HepG2 (cell line): Measurements from ENCODE around the gene CSAG3. TPM values are rescaled to one million over a fixed set of nuclear protein-coding genes. Genes with fewer than 3 reads are reported as not detected.

Experiments
- ATAC-seq: fragments of 200-7000 bp; cut with Tn5 transposase; 3 replicates; pipeline ENCODE4 v1.9.1; 2020; ENCODE audit warnings: mild to moderate bottlenecking, moderate library complexity
- BruUV-seq: library from RNA; stranded (reverse); fragments of 400-500 nt; replicated peaks from 2 replicates; lab custom pipeline; 2021; lab: Mats Ljungman, UMichigan
- CTCF ChIA-PET: fragments of 300-600 bp; formaldehyde crosslinking; extraction: SDS; loops from one replicate; lab custom pipeline; 2021; ENCODE audit warnings: low total read pairs, inconsistent platforms, low intra/inter-chr PET ratio; lab: Yijun Ruan, JAX
- POLR2A ChIA-PET: fragments of 350-600 bp; sonication (Branson Sonifier 250); formaldehyde crosslinking; loops from one replicate; lab custom pipeline; 2020; ENCODE audit warnings: antibody characterized with exemption, inconsistent platforms; lab: Yijun Ruan, JAX
- DNase-seq: peaks from one replicate; pipeline ENCODE4 v3.0.0-alpha.2; 2015; ENCODE audit warnings: low spot score
- FAIRE-seq: peaks from 3 replicates; lab custom pipeline; 2011; peaks lifted over from hg19 to GRCh38; lab: Jason Lieb, UNC
- H2AFZ ChIP-seq: one replicate; pipeline ENCODE4 v1.6.1; 2011; ENCODE audit warnings: low read length, inconsistent platforms
- H3K27ac ChIP-seq: fragments of 300-600 bp; 3 replicates; pipeline ENCODE4 v1.8.0; 2011; ENCODE audit warnings: mixed run types, mild to moderate bottlenecking, mixed read lengths, low read length, inconsistent platforms; ENCODE audit not compliant: insufficient read depth; ENCODE audit errors: extremely low read length
- H3K27me3 ChIP-seq, 2 experiments: fragments of 200-600 bp in 1 of 2; 2 replicates in 1 of 2; 3 replicates in 1 of 2; pipeline versions ENCODE4 v1.6.0 to v1.8.0; 2011; ENCODE audit warnings: low read length in 2 of 2, mild to moderate bottlenecking in 2 of 2, moderate library complexity in 2 of 2, inconsistent platforms in 1 of 2; ENCODE audit not compliant: insufficient read depth in 2 of 2, control insufficient read depth in 1 of 2
- H3K36me3 ChIP-seq, 2 experiments: fragments of 200-600 bp in 1 of 2; replicated peaks in 1 of 2; 2 replicates in 1 of 2; 3 replicates in 1 of 2; pipeline versions ENCODE4 v1.5.1 to v1.8.0; 2011; ENCODE audit warnings: low read length in 2 of 2, inconsistent platforms in 1 of 2; ENCODE audit not compliant: insufficient read depth in 2 of 2, control insufficient read depth in 1 of 2
- H3K4me1 ChIP-seq: 2 replicates; pipeline ENCODE4 v1.5.1; 2012; ENCODE audit warnings: low read length, inconsistent platforms; ENCODE audit not compliant: insufficient read depth
- H3K4me2 ChIP-seq: 2 replicates; pipeline ENCODE4 v1.6.0; 2011; ENCODE audit warnings: low read depth, low read length, inconsistent platforms
- H3K4me3 ChIP-seq, 3 experiments: fragments of 200-600 bp in 1 of 3; sonication (generic), shearing (Covaris generic) in 1 of 3; replicated peaks in 1 of 3; 2 replicates each; pipeline ENCODE4 v1.5.1; 2011 to 2016; ENCODE audit warnings: low read length in 3 of 3, inconsistent platforms in 2 of 3, low read depth in 2 of 3, mild to moderate bottlenecking in 2 of 3, control low read depth in 1 of 3, mixed read lengths in 1 of 3; ENCODE audit not compliant: insufficient read depth in 1 of 3
- H3K79me2 ChIP-seq: one replicate; pipeline ENCODE4 v1.6.1; 2011; ENCODE audit warnings: low read length, inconsistent platforms; ENCODE audit not compliant: insufficient read depth
- H3K9ac ChIP-seq: 2 replicates; pipeline ENCODE4 v1.6.0; 2011; ENCODE audit warnings: mild to moderate bottlenecking, low read depth, low read length, inconsistent platforms; ENCODE audit not compliant: insufficient read depth
- H3K9me3 ChIP-seq: 2 replicates; pipeline ENCODE4 v1.5.1; 2012; ENCODE audit warnings: mild to moderate bottlenecking, low read length
- H4K20me1 ChIP-seq: 2 replicates; pipeline ENCODE4 v1.6.0; 2011; ENCODE audit warnings: inconsistent platforms, mild to moderate bottlenecking, low read length, moderate library complexity; ENCODE audit not compliant: insufficient read depth
- ATF3 ChIP-seq: sonication (generic); formaldehyde crosslinking; IDR thresholded peaks from 2 replicates; pipeline ENCODE4 v1.4.0; 2020; ENCODE audit warnings: missing genetic modification reagents
- CHCHD3 ChIP-seq: sonication (generic); formaldehyde crosslinking; IDR thresholded peaks from 2 replicates; pipeline ENCODE4 v1.8.0; 2022; ENCODE audit warnings: mild to moderate bottlenecking, missing genetic modification reagents, moderate library complexity
- FUBP1 ChIP-seq: sonication (generic); formaldehyde crosslinking; IDR thresholded peaks from 2 replicates; pipeline ENCODE4 v1.5.1; 2020; ENCODE audit warnings: missing genetic modification reagents, mild to moderate bottlenecking, borderline replicate concordance
- HNRNPUL1 ChIP-seq: fragments of 200-400 bp; formaldehyde crosslinking; IDR thresholded peaks from 2 replicates; pipeline ENCODE4 v1.6.1; 2017; ENCODE audit warnings: low read depth, mild to moderate bottlenecking, low read length, moderate library complexity
- PCBP1 ChIP-seq: fragments of 200-400 bp; formaldehyde crosslinking; IDR thresholded peaks from 2 replicates; pipeline ENCODE4 v1.6.1; 2017; ENCODE audit warnings: mild to moderate bottlenecking, low read depth, low read length, borderline replicate concordance
- POGZ ChIP-seq: sonication (generic); formaldehyde crosslinking; IDR thresholded peaks from 2 replicates; pipeline ENCODE4 v1.4.0; 2020; ENCODE audit warnings: mild to moderate bottlenecking, missing genetic modification reagents
- POLR2G ChIP-seq: fragments of 200-400 bp; formaldehyde crosslinking; IDR thresholded peaks from 2 replicates; pipeline ENCODE4 v1.6.1; 2018; ENCODE audit warnings: mild to moderate bottlenecking, low read depth, low read length, moderate library complexity
- RAD51 ChIP-seq: fragments of 450-650 bp; IDR thresholded peaks from 2 replicates; pipeline ENCODE4 v1.6.1; 2016; ENCODE audit warnings: borderline replicate concordance
- SMYD3 ChIP-seq: sonication (generic); formaldehyde crosslinking; IDR thresholded peaks from 2 replicates; pipeline ENCODE4 v1.8.1; 2023; ENCODE audit warnings: mild to moderate bottlenecking, missing genetic modification reagents
- SNAPC4 ChIP-seq: sonication (generic); formaldehyde crosslinking; IDR thresholded peaks from 2 replicates; pipeline ENCODE4 v1.4.0; 2020; ENCODE audit warnings: mild to moderate bottlenecking, missing genetic modification reagents
- TAF1 ChIP-seq: sonication (generic); formaldehyde crosslinking; IDR thresholded peaks from 2 replicates; pipeline ENCODE4 v1.4.0; 2020; ENCODE audit warnings: missing genetic modification reagents
- THAP8 ChIP-seq: sonication (generic); formaldehyde crosslinking; IDR thresholded peaks from 2 replicates; pipeline ENCODE4 v1.5.1; 2020; ENCODE audit warnings: missing genetic modification reagents, mild to moderate bottlenecking, borderline replicate concordance
- ZNF12 ChIP-seq: sonication (generic); formaldehyde crosslinking; IDR thresholded peaks from 2 replicates; pipeline ENCODE4 v1.5.0; 2020; ENCODE audit warnings: missing genetic modification reagents
- ZNF414 ChIP-seq: sonication (generic); formaldehyde crosslinking; IDR thresholded peaks from 2 replicates; pipeline ENCODE4 v1.5.0; 2020; ENCODE audit warnings: missing genetic modification reagents
- ZNF660 ChIP-seq: sonication (generic); formaldehyde crosslinking; IDR thresholded peaks from 2 replicates; pipeline ENCODE4 v1.5.1; 2020; ENCODE audit warnings: mild to moderate bottlenecking, low read depth, missing genetic modification reagents, borderline replicate concordance
- ZNF672 ChIP-seq: sonication (generic); formaldehyde crosslinking; IDR thresholded peaks from 2 replicates; pipeline ENCODE4 v1.8.1; 2022; ENCODE audit warnings: missing genetic modification reagents
- ZNF788 ChIP-seq: sonication (generic); formaldehyde crosslinking; IDR thresholded peaks from 2 replicates; pipeline ENCODE4 v1.5.0; 2020; ENCODE audit warnings: mild to moderate bottlenecking, missing genetic modification reagents, borderline replicate concordance
- WGBS: methylation state at CpG from one replicate; pipeline ENCODE4 v1.1.6; 2017; ENCODE audit warnings: low lambda C conversion rate; 5-methylcytosine and 5-hydroxymethylcytosine counted together
- in situ Hi-C: cut with HindIII; loops from 2 replicates; pipeline ENCODE4 v1.10.0; 2017; ENCODE audit warnings: low pct_unique_long_range_greater_than_20kb; ENCODE audit not compliant: extremely low pct_ligation_motif_present
- intact Hi-C: fragments of 100-400 bp; cut with micrococcal nuclease; formaldehyde crosslinking; loops from one replicate; pipeline ENCODE4 v1.10.0; 2022; ENCODE audit not compliant: unreplicated experiment
- polyA plus RNA-seq, 8 experiments: library from polyadenylated mRNA; depleted of rRNA in 3 of 8; stranded (reverse) in 7 of 8; unstranded in 1 of 8; fragments of >200 nt; fragmentation: Illumina TruSeq in 4 of 8; extraction: Trizol in 4 of 8; gene quantifications; 2 replicates each; pipeline versions ENCODE4 v1.2.1 to v1.2.3, GENCODE V29; 2011 to 2016; ENCODE audit warnings: low read depth in 4 of 8, missing spikeins in 1 of 8, mixed read lengths in 1 of 8; ENCODE audit not compliant: insufficient read depth in 1 of 8
- total RNA-seq, 5 experiments: library from RNA; depleted of rRNA; stranded (reverse); fragments of >200 nt; fragmentation: Illumina TruSeq; extraction: Trizol; gene quantifications; 2 replicates each; pipeline ENCODE4 v1.2.3, GENCODE V29; 2016; ENCODE audit warnings: low read depth in 1 of 5

Gene CSAG3
- total and polyA plus RNA-seq, 2 of the 13 experiments (the other 11 are each of a cell fraction or from before 2014, with no cell fraction given), result not detected

- no peaks in the 10 kb centered on the region for H4K20me1 ChIP-seq
- ChIA-PET POLR2A (no interaction called here), CTCF (no interaction called here)
- ATAC-seq (no peak), FAIRE-seq (no peak), DNase-seq (no peak)
- H3K4me2 ChIP-seq, result no peak overlapping the region
- H3K4me3 ChIP-seq, result no peak overlapping the region
- H3K9me3 ChIP-seq, result no peaks in the 10 kb centered on the region
- whole genome bisulfite sequencing, result 17% methylated on average over 1 of the region's 7 CpGs
- no peak overlapping the region for H3K9ac ChIP-seq
- H3K36me3 ChIP-seq, result no peaks in the 10 kb centered on the region
- no peak overlapping the region for H2AFZ ChIP-seq
- H3K27me3 ChIP-seq, result no peaks in the 10 kb centered on the region
- in situ Hi-C loops (no loop called here), intact Hi-C loops (no loop called here)
- H3K27ac ChIP-seq, result no peak overlapping the region
- no peak for TF ChIP-seq POLR2G
- no peak for TF ChIP-seq POGZ (CRISPR knock-in tag)
- TF ChIP-seq ZNF12 (CRISPR knock-in tag), result no peak
- TF ChIP-seq TAF1 (CRISPR knock-in tag), result no peak
- no peak for TF ChIP-seq SNAPC4
- TF ChIP-seq CHCHD3 (CRISPR knock-in tag), result no peak
- TF ChIP-seq HNRNPUL1, result no peak
- no peak for TF ChIP-seq ZNF672 (CRISPR knock-in tag)
- TF ChIP-seq RAD51, result no peak
- TF ChIP-seq ATF3 (CRISPR knock-in tag), result no peak
- no peak for TF ChIP-seq ZNF660 (CRISPR knock-in tag)
- no peak for TF ChIP-seq SMYD3
- TF ChIP-seq FUBP1 (CRISPR knock-in tag), result no peak
- TF ChIP-seq ZNF788, result no peak
- TF ChIP-seq THAP8 (CRISPR knock-in tag), result no peak
- no peak for TF ChIP-seq PCBP1
- no peak for TF ChIP-seq ZNF414
- no peaks in the 10 kb centered on the region for H3K4me1 ChIP-seq
- BruUV-seq, result no TSS peak
- H3K79me2 ChIP-seq, result no peaks in the 10 kb centered on the region
Measured at GRCh38 chrX:152725409-152725808, 33.6 kb upstream of the CSAG3 start.
